Stimulated activated CD8-positive, alpha-beta memory T cell treated with anti-CD3 and anti-CD28 coated beads, Interleukin-4, amount 100 ng/mL, for 1 hour (primary cell): Measurements from ENCODE around the gene NUDT6.
"Not testable (repeated sequence)": the region's sequence is repeated elsewhere in the genome, so short reads cannot be mapped to it uniquely, and the experiment has no call there.

Experiments used
- DNase-seq, 2 donors: peaks; one replicate each; pipeline ENCODE4 v3.0.0-alpha.2; 2020; ENCODE audit warnings: low read depth in 2 of 2, low spot score in 1 of 2

The NUDT6 gene

GRCh38 chr4:122921971-122922876, at the start of gene NUDT6:
NUDT6 (minus strand) TSS chr4:122922597; CDS start chr4:122922572, 25 bp downstream.
- peak in 1 of 2 donors; percentile 5 for DNase-seq

- no peak for DNase-seq
Measured at GRCh38 chr4:122968227-122968812, 45.9 kb upstream of the NUDT6 start.

- DNase-seq, result no peak
Measured at GRCh38 chr4:122967231-122967630, 44.8 kb upstream of the NUDT6 start.

GRCh38 chr4:122966201-122966600, 43.8 kb upstream of the NUDT6 start:
- DNase-seq, result no peak

- no peak for DNase-seq
Measured at GRCh38 chr4:122963216-122963615, 40.8 kb upstream of the NUDT6 start.

GRCh38 chr4:122960611-122961000, 38.2 kb upstream of the NUDT6 start:
- DNase-seq, result no peak

- no peak for DNase-seq
Measured at GRCh38 chr4:122959981-122960610, 37.7 kb upstream of the NUDT6 start.

- DNase-seq, result no peak
Measured at GRCh38 chr4:122959441-122959840, 37.0 kb upstream of the NUDT6 start.

- DNase-seq, result no peak
Measured at GRCh38 chr4:122958505-122958904, 36.1 kb upstream of the NUDT6 start.

- DNase-seq, result no peak
Measured at GRCh38 chr4:122953924-122954323, 31.5 kb upstream of the NUDT6 start.

GRCh38 chr4:122952028-122952427, 29.6 kb upstream of the NUDT6 start:
- no peak for DNase-seq

- DNase-seq, result no peak
Measured at GRCh38 chr4:122948671-122949070, 26.3 kb upstream of the NUDT6 start.

GRCh38 chr4:122946142-122946541, 23.7 kb upstream of the NUDT6 start:
- DNase-seq, result no peak

- DNase-seq, result not testable (repeated sequence)
Measured at GRCh38 chr4:122945136-122945535, 22.7 kb upstream of the NUDT6 start.

GRCh38 chr4:122932763-122933162, 10.4 kb upstream of the NUDT6 start:
- DNase-seq, result no peak

- DNase-seq, result no peak
Measured at GRCh38 chr4:122930862-122931261, 8.5 kb upstream of the NUDT6 start.

- no peak for DNase-seq
Measured at GRCh38 chr4:122928930-122929329, 6.5 kb upstream of the NUDT6 start.

GRCh38 chr4:122922877-122923511, 597 bp upstream of the NUDT6 start:
- DNase-seq, result peak; percentile 58 to 74

GRCh38 chr4:122921300-122921699, 1.1 kb downstream of the NUDT6 start:
- no peak for DNase-seq

- no peak for DNase-seq
Measured at GRCh38 chr4:122920473-122920872, 1.9 kb downstream of the NUDT6 start.

- DNase-seq, result no peak
Measured at GRCh38 chr4:122917731-122918130, 4.7 kb downstream of the NUDT6 start.

- DNase-seq, result no peak
Measured at GRCh38 chr4:122914938-122915337, 7.5 kb downstream of the NUDT6 start.
